SU-DHL-6 (cell line): ENCODE results near the gene NUDT16.

Source experiments
- H2AFZ ChIP-seq: fragments of 200-600 bp; sonication (generic); 2 replicates; pipeline ENCODE4 v1.6.1; 2014; ENCODE audit warnings: low read depth, mild to moderate bottlenecking, moderate library complexity, mixed read lengths, antibody characterized with exemption, low read length; ENCODE audit not compliant: severe bottlenecking
- H3F3A ChIP-seq: fragments of 200-600 bp; shearing (Covaris generic); 2 replicates; pipeline ENCODE4 v1.6.0; 2016; ENCODE audit warnings: antibody characterized with exemption, mild to moderate bottlenecking; ENCODE audit not compliant: insufficient read depth
- H3K27ac ChIP-seq: fragments of 200-600 bp; sonication (generic); 2 replicates; pipeline ENCODE4 v1.5.1; 2016; ENCODE audit warnings: low read depth, mild to moderate bottlenecking, low read length, moderate library complexity, mixed read lengths
- H3K27me3 ChIP-seq: fragments of 200-600 bp; sonication (generic), shearing (Covaris generic); 2 replicates; pipeline ENCODE4 v1.6.0; 2014; ENCODE audit warnings: mild to moderate bottlenecking, low read length
- H3K36me3 ChIP-seq: fragments of 200-600 bp; sonication (generic); 2 replicates; pipeline ENCODE4 v1.6.1; 2014; ENCODE audit warnings: mild to moderate bottlenecking, low read length, mixed read lengths
- H3K4me2 ChIP-seq: fragments of 300-600, 200-600 bp; shearing (Covaris generic), sonication (generic); 2 replicates; pipeline ENCODE4 v1.6.0; 2014; ENCODE audit warnings: low read length, low read depth, mild to moderate bottlenecking; ENCODE audit not compliant: poor library complexity, severe bottlenecking
- H3K4me3 ChIP-seq: fragments of 200-600 bp; sonication (generic); 2 replicates; pipeline ENCODE4 v1.5.1; 2014; ENCODE audit warnings: antibody characterized with exemption, low read length, mild to moderate bottlenecking, mixed read lengths; ENCODE audit not compliant: insufficient read depth, poor library complexity, severe bottlenecking
- H3K79me2 ChIP-seq: fragments of 200-600 bp; sonication (generic); 2 replicates; pipeline ENCODE4 v1.6.1; 2014; ENCODE audit warnings: mild to moderate bottlenecking, low read length, moderate library complexity; ENCODE audit not compliant: insufficient read depth
- H3K9ac ChIP-seq: fragments of 200-600 bp; sonication (generic); 2 replicates; pipeline ENCODE4 v1.7.0; 2014; ENCODE audit warnings: mild to moderate bottlenecking, low read length
- H3K9me2 ChIP-seq: fragments of 200-600 bp; sonication (generic); replicated peaks from 2 replicates; pipeline ENCODE4 v1.6.1; 2014; ENCODE audit warnings: low read length; ENCODE audit not compliant: insufficient read depth
- H3K9me3 ChIP-seq: fragments of 200-600 bp; sonication (generic); 2 replicates; pipeline ENCODE4 v1.6.1; 2014; ENCODE audit warnings: low read length, mixed read lengths; ENCODE audit not compliant: insufficient read depth
- H4K20me1 ChIP-seq: fragments of 200-600 bp; sonication (generic); 2 replicates; pipeline ENCODE4 v1.6.1; 2014; ENCODE audit warnings: low read depth, mild to moderate bottlenecking, antibody characterized with exemption, low read length, moderate library complexity, mixed read lengths
- CTCF ChIP-seq: fragments of 200-600 bp; sonication (generic); IDR thresholded peaks from one replicate; pipeline ENCODE4 v1.5.1; 2017; ENCODE audit warnings: antibody characterized with exemption, mild to moderate bottlenecking, low read length, moderate library complexity; ENCODE audit not compliant: insufficient read depth, poor library complexity, severe bottlenecking
- EZH2phosphoT487 ChIP-seq: fragments of 200-600 bp; sonication (generic), shearing (Covaris generic); conservative IDR thresholded peaks from 2 replicates; pipeline ENCODE4 v1.6.1; 2018; ENCODE audit warnings: mild to moderate bottlenecking, antibody characterized with exemption, low read length, moderate library complexity, mixed read lengths

Gene NUDT16

GRCh38 chr3:131421957-131422498, 40.5 kb downstream of the NUDT16 start:
- Histone ChIP-seq H3K36me3 (no peaks in the 10 kb centered on the region), H3K9me3 (no peaks in the 10 kb centered on the region), H4K20me1 (no peaks in the 10 kb centered on the region), H3K4me2 (no peak overlapping the region), H3K4me3 (no peak overlapping the region), H3K9ac (no peak overlapping the region), H3F3A (no peaks in the 10 kb centered on the region), H3K27ac (no peak overlapping the region), H3K9me2 (0 out of 2 replicates have a peak, but pooled peaks cover 5% of the 10 kb centered on the region), H3K27me3 (no peaks in the 10 kb centered on the region), H3K79me2 (no peaks in the 10 kb centered on the region), H2AFZ (no peak overlapping the region)
- TF ChIP-seq CTCF = no peak
- no peak for TF ChIP-seq EZH2phosphoT487

GRCh38 chr3:131427226-131427625, 45.7 kb downstream of the NUDT16 start:
- Histone ChIP-seq H3K9me3 (no peaks in the 10 kb centered on the region), H3K36me3 (no peaks in the 10 kb centered on the region), H4K20me1 (no peaks in the 10 kb centered on the region), H3F3A (no peaks in the 10 kb centered on the region), H3K4me3 (no peak overlapping the region), H3K9ac (no peak overlapping the region), H3K9me2 (0 out of 2 replicates have a peak, but pooled peaks cover 5% of the 10 kb centered on the region), H3K79me2 (no peaks in the 10 kb centered on the region), H3K27ac (no peak overlapping the region), H3K27me3 (no peaks in the 10 kb centered on the region), H3K4me2 (no peak overlapping the region), H2AFZ (no peak overlapping the region)
- no peak for TF ChIP-seq EZH2phosphoT487
- TF ChIP-seq CTCF = no peak

GRCh38 chr3:131431754-131432153, 50.2 kb downstream of the NUDT16 start:
- no peak overlapping the region for H2AFZ ChIP-seq
- TF ChIP-seq CTCF (no peak), EZH2phosphoT487 (no peak)
- H3F3A ChIP-seq = no peaks in the 10 kb centered on the region
- H3K36me3 ChIP-seq = no peaks in the 10 kb centered on the region
- no peaks in the 10 kb centered on the region for H3K27me3 ChIP-seq
- H3K9me3 ChIP-seq = no peaks in the 10 kb centered on the region
- H3K79me2 ChIP-seq = no peaks in the 10 kb centered on the region
- no peak overlapping the region for H3K9ac ChIP-seq
- no peak overlapping the region for H3K27ac ChIP-seq
- no peak overlapping the region for H3K4me3 ChIP-seq
- no peaks in the 10 kb centered on the region for H4K20me1 ChIP-seq
- no peaks in the 10 kb centered on the region for H3K9me2 ChIP-seq
- H3K4me2 ChIP-seq = no peak overlapping the region
